Measurements from ENCODE around the gene STUB1. TPM values are rescaled to one million over a fixed set of nuclear protein-coding genes. Genes with fewer than 3 reads are reported as not detected.

STUB1 gene
- total RNA-seq, 1 experiment from 2014 or later = 111 TPM

DNA sequence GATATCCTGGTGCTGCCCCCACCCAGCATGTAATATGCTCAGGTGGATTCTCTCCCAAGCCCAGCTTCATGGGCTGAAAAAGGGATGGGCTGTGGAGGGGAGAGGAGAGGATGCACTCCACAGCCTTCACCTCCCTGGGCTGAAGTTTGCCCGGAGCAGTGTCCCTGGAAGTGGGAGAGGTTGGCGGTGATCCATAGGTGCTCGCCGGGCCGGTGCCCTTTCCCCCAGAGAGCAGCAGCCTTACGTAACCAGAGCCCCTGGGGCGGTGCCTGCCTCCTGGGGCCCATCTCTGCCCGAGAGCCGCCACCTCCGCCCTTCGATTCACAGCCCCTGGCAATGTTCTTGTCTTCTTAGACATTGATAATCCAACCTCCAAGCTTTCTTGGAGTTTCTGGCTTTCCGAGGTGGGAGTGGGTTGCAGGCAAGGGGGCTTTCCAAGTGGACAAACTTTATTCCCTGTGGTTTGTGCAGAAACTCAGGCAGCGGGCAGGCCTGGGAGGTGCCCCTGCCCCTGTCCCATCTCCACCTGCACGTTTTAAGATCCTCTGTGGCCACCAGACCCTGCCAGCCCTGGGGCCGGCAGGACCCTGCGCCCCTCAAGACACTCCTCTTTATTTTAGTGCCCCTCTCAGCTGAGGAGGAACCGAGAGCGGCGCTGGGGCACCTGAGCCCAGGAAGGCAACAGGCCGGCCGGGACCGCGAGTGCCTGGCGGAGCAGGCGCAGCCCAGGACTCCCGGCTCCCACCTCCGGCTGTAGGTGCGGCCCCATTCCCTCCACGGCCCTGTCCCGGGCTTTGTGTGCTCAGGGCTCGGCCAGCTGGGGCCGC lies 34.1 kb upstream of the STUB1 start:
- Histone ChIP-seq H3K9me3 (ENCODE audit: control insufficient read depth in 1 of 2, insufficient read depth in 1 of 2, low read depth in 1 of 2, low read length in 2 of 2) (no peaks in the 10 kb centered on the region), H3K27ac (ENCODE audit: low read depth, low read length) (peak overlapping the region; percentile 96), H3K79me2 (ENCODE audit: insufficient read depth, low read length) (peaks cover 38% of the 10 kb centered on the region), H2AFZ (ENCODE audit: low read depth, low read length, poor library complexity, severe bottlenecking) (no peak overlapping the region), H4K20me1 (ENCODE audit: insufficient read depth) (no peaks in the 10 kb centered on the region), H3K4me3 (replicated peaks in 1 of 2; ENCODE audit: low read depth in 1 of 2, low read length in 2 of 2) (no peak overlapping the region), H3K27me3 (ENCODE audit: insufficient read depth, low read length) (no peaks in the 10 kb centered on the region), H3K4me2 (ENCODE audit: low read length) (peak overlapping the region; percentile 54), H3K4me1 (ENCODE audit: control insufficient read depth in 1 of 2, insufficient read depth in 2 of 2, low read length in 2 of 2) (peaks cover 19 to 60% of the 10 kb centered on the region in 2 experiments), H3K9me2 (ENCODE audit: insufficient read depth) (no peaks in the 10 kb centered on the region), H3K36me3 (ENCODE audit: control insufficient read depth in 1 of 2, insufficient read depth in 2 of 2, low read length in 2 of 2) (no peaks in the 10 kb centered on the region), H3K9ac (ENCODE audit: low read length) (peak overlapping the region; percentile 43)
- no peak for DNase-seq (ENCODE audit: low read depth, low spot score)
- intact Hi-C loops (cut with micrococcal nuclease) = no loop called here
- RAD21 ChIA-PET (ENCODE audit: low non-redundant PET in 1 of 2, low total read pairs in 2 of 2, uncharacterized antibody in 2 of 2, unreplicated experiment in 2 of 2) = no interaction called here
- TF ChIP-seq CTCF (IDR thresholded peaks at IDR 0.05 in 2 of 3, conservative IDR thresholded peaks at IDR 0.05 in 1 of 3; ENCODE audit: borderline replicate concordance in 1 of 3, insufficient read depth in 1 of 3, low read depth in 2 of 3, low read length in 2 of 3) = no peak
- TF ChIP-seq SRF (IDR thresholded peaks at IDR 0.05; ENCODE audit: low read depth) = no peak
- TF ChIP-seq SIN3A (IDR thresholded peaks at IDR 0.05; ENCODE audit: low read depth) = no peak
- no peak for TF ChIP-seq FOSL1 (IDR thresholded peaks at IDR 0.05; ENCODE audit: low read depth)
- no peak for TF ChIP-seq CEBPB (IDR thresholded peaks at IDR 0.05; ENCODE audit: low read depth)
- no peak for TF ChIP-seq EZH2phosphoT487 (IDR thresholded peaks at IDR 0.05; ENCODE audit: borderline replicate concordance)
- TF ChIP-seq JUND (IDR thresholded peaks at IDR 0.05) = no peak
- no peak for ATAC-seq
- CTCF ChIA-PET = no interaction called here
- BruUV-seq (replicated peaks) = no TSS peak
- POLR2A ChIA-PET = no interaction called here

GRCh38 chr16:646679-647172 lies 33.5 kb upstream of the STUB1 start:
- no peaks in the 10 kb centered on the region for H3K9me2 ChIP-seq (ENCODE audit: insufficient read depth)
- BruUV-seq (replicated peaks) = no TSS peak
- no peaks in the 10 kb centered on the region for H3K9me3 ChIP-seq (ENCODE audit: control insufficient read depth in 1 of 2, insufficient read depth in 1 of 2, low read depth in 1 of 2, low read length in 2 of 2)
- intact Hi-C loops (cut with micrococcal nuclease) = no loop called here
- no peak overlapping the region for H3K9ac ChIP-seq (ENCODE audit: low read length)
- H3K36me3 ChIP-seq (ENCODE audit: control insufficient read depth in 1 of 2, insufficient read depth in 2 of 2, low read length in 2 of 2) = no peaks in the 10 kb centered on the region
- H3K4me2 ChIP-seq (ENCODE audit: low read length) = no peak overlapping the region
- peaks cover 40% of the 10 kb centered on the region for H3K79me2 ChIP-seq (ENCODE audit: insufficient read depth, low read length)
- no peaks in the 10 kb centered on the region for H4K20me1 ChIP-seq (ENCODE audit: insufficient read depth)
- ATAC-seq (no peak), DNase-seq (ENCODE audit: low read depth, low spot score) (no peak)
- H3K4me1 ChIP-seq (ENCODE audit: control insufficient read depth in 1 of 2, insufficient read depth in 2 of 2, low read length in 2 of 2) = peaks cover 19 to 55% of the 10 kb centered on the region in 2 experiments
- H3K27ac ChIP-seq (ENCODE audit: low read depth, low read length) = peak overlapping the region; percentile 96; the same call in 1 of the 2 replicates
- POLR2A ChIA-PET = no interaction called here
- RAD21 ChIA-PET (ENCODE audit: low non-redundant PET in 1 of 2, low total read pairs in 2 of 2, uncharacterized antibody in 2 of 2, unreplicated experiment in 2 of 2) = no interaction called here
- CTCF ChIA-PET = no interaction called here
- H3K27me3 ChIP-seq (ENCODE audit: insufficient read depth, low read length) = no peaks in the 10 kb centered on the region
- H2AFZ ChIP-seq (ENCODE audit: low read depth, low read length, poor library complexity, severe bottlenecking) = no peak overlapping the region
- H3K4me3 ChIP-seq (replicated peaks in 1 of 2; ENCODE audit: low read depth in 1 of 2, low read length in 2 of 2) = no peak overlapping the region
- TF ChIP-seq YY1 (IDR thresholded peaks at IDR 0.05; ENCODE audit: extremely low read depth, insufficient replicate concordance, low read depth, low read length) = no peak
- no peak for TF ChIP-seq SP1 (IDR thresholded peaks at IDR 0.05; ENCODE audit: low read depth)
- no peak for TF ChIP-seq ZFX (IDR thresholded peaks at IDR 0.05)
- no peak for TF ChIP-seq CTCF (IDR thresholded peaks at IDR 0.05 in 2 of 3, conservative IDR thresholded peaks at IDR 0.05 in 1 of 3; ENCODE audit: borderline replicate concordance in 1 of 3, insufficient read depth in 1 of 3, low read depth in 2 of 3, low read length in 2 of 3)
- TF ChIP-seq, protein P1, sequence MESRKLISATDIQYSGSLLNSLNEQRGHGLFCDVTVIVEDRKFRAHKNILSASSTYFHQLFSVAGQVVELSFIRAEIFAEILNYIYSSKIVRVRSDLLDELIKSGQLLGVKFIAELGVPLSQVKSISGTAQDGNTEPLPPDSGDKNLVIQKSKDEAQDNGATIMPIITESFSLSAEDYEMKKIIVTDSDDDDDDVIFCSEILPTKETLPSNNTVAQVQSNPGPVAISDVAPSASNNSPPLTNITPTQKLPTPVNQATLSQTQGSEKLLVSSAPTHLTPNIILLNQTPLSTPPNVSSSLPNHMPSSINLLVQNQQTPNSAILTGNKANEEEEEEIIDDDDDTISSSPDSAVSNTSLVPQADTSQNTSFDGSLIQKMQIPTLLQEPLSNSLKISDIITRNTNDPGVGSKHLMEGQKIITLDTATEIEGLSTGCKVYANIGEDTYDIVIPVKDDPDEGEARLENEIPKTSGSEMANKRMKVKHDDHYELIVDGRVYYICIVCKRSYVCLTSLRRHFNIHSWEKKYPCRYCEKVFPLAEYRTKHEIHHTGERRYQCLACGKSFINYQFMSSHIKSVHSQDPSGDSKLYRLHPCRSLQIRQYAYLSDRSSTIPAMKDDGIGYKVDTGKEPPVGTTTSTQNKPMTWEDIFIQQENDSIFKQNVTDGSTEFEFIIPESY (IDR thresholded peaks at IDR 0.05; ENCODE audit: extremely low read depth, insufficient replicate concordance, low read length) = no peak
- TF ChIP-seq, protein P2, sequence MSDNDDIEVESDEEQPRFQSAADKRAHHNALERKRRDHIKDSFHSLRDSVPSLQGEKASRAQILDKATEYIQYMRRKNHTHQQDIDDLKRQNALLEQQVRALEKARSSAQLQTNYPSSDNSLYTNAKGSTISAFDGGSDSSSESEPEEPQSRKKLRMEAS (IDR thresholded peaks at IDR 0.05) = no peak
- no peak for TF ChIP-seq ELF1 (IDR thresholded peaks at IDR 0.05; ENCODE audit: borderline replicate concordance, low read depth)
